Mesothelial cell of epicardium (in vitro differentiated cells): ENCODE results near the gene DLGAP1. TPM values are rescaled to one million over a fixed set of nuclear protein-coding genes. Genes with fewer than 3 reads are reported as not detected.

Experiments used
- DNase-seq, 2 experiments: peaks; one replicate each; pipeline ENCODE4 v3.0.0; 2021; ENCODE audit warnings: low spot score in 2 of 2; ENCODE audit not compliant: unreplicated experiment in 2 of 2
- H3K27ac Mint-ChIP-seq: 2 replicates; pipeline ENCODE4 v1.8.0; 2021; ENCODE audit warnings: mixed read lengths
- H3K27me3 Mint-ChIP-seq: 2 replicates; pipeline ENCODE4 v1.8.0; 2021; ENCODE audit warnings: low read depth, mixed read lengths
- H3K36me3 Mint-ChIP-seq: 2 replicates; pipeline ENCODE4 v1.8.0; 2021; ENCODE audit warnings: mixed read lengths
- H3K4me1 Mint-ChIP-seq: 2 replicates; pipeline ENCODE4 v1.8.0; 2021; ENCODE audit warnings: mixed read lengths
- H3K4me3 Mint-ChIP-seq: 2 replicates; pipeline ENCODE4 v1.8.0; 2021; ENCODE audit warnings: mild to moderate bottlenecking, moderate library complexity, mixed read lengths
- H3K9me3 Mint-ChIP-seq: 2 replicates; pipeline ENCODE4 v1.8.0; 2021; ENCODE audit warnings: mixed read lengths
- total RNA-seq: library from RNA; stranded (reverse); gene quantifications from 3 replicates; pipeline ENCODE4 v1.2.1, GENCODE V29; 2021
- TF ChIP-seq, protein P1 (sequence below): fragments of 200-600 bp; sonication (generic); IDR thresholded peaks from one replicate; pipeline ENCODE4 v1.5.0; 2021; ENCODE audit warnings: antibody characterized with exemption; ENCODE audit not compliant: unreplicated experiment

The DLGAP1 gene
- total RNA-seq, 1 donor from 2014 or later = 4.6 TPM

DNA sequence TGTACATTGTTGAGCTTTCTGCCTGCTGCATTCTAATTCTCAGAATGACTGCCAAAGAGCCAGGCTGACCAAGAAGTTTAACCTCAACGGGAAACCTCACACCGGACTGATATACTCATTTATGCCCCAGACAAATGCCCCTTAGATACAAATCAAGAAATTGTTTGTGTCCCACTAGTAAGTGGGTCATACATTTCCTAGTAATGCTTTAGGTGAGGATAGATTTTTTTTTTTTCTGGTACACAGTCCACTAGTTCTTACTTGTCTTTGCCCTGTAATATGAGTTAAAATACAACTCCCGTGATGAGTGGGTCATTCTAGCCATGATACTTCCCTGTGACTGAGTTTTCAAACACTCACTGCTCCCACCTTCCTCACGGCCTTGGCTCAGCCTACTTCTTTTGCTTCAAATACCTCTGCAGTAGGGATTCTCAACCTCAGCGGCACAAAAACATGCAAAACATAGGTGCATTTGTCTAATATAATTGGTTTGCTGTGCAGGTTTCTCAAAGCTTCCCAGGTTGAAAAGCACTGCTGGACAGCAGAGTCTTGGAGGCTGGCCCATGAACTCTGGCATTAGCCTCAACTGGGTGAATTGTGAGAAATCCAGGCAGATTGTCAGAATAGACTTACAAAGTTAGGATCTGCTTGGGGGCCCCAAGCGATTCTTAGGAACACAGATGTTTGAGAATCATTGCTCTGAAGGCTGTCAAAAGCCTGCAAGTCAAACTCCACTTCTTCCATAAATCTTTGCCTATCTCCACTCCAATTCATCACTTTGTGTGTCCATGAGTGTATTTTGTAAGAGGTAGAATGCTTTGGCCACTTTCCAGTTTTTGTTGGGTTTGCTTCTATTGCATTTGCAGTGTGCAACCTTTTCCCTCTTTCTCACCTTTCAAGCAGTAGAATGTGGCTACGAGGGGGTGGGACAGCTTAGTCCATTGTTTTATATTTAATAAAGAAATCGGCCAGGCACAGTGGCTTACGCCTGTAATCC is 969.7 kb downstream of the DLGAP1 start:
- DNase-seq = no peak
- peak overlapping the region; percentile 50 for H3K27ac Mint-ChIP-seq
- H3K4me3 Mint-ChIP-seq = no peak overlapping the region
- no peaks in the 10 kb centered on the region for H3K27me3 Mint-ChIP-seq
- peaks cover 19% of the 10 kb centered on the region for H3K4me1 Mint-ChIP-seq
- no peaks in the 10 kb centered on the region for H3K36me3 Mint-ChIP-seq
- H3K9me3 Mint-ChIP-seq = no peaks in the 10 kb centered on the region
- TF ChIP-seq, protein P1, sequence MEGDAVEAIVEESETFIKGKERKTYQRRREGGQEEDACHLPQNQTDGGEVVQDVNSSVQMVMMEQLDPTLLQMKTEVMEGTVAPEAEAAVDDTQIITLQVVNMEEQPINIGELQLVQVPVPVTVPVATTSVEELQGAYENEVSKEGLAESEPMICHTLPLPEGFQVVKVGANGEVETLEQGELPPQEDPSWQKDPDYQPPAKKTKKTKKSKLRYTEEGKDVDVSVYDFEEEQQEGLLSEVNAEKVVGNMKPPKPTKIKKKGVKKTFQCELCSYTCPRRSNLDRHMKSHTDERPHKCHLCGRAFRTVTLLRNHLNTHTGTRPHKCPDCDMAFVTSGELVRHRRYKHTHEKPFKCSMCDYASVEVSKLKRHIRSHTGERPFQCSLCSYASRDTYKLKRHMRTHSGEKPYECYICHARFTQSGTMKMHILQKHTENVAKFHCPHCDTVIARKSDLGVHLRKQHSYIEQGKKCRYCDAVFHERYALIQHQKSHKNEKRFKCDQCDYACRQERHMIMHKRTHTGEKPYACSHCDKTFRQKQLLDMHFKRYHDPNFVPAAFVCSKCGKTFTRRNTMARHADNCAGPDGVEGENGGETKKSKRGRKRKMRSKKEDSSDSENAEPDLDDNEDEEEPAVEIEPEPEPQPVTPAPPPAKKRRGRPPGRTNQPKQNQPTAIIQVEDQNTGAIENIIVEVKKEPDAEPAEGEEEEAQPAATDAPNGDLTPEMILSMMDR = no peak

GRCh38 chr18:3482258-3482657 is 972.8 kb downstream of the DLGAP1 start:
- Mint-ChIP-seq H3K27me3 (no peaks in the 10 kb centered on the region), H3K9me3 (no peaks in the 10 kb centered on the region), H3K36me3 (no peaks in the 10 kb centered on the region), H3K4me1 (peaks cover 19% of the 10 kb centered on the region), H3K4me3 (no peak overlapping the region), H3K27ac (no peak overlapping the region)
- no peak for DNase-seq
- TF ChIP-seq, protein P1 = no peak

- no peak for DNase-seq
- no peak overlapping the region for H3K27ac Mint-ChIP-seq
Observed at GRCh38 chr18:3481696-3482210, 973.4 kb downstream of the DLGAP1 start.

DNA sequence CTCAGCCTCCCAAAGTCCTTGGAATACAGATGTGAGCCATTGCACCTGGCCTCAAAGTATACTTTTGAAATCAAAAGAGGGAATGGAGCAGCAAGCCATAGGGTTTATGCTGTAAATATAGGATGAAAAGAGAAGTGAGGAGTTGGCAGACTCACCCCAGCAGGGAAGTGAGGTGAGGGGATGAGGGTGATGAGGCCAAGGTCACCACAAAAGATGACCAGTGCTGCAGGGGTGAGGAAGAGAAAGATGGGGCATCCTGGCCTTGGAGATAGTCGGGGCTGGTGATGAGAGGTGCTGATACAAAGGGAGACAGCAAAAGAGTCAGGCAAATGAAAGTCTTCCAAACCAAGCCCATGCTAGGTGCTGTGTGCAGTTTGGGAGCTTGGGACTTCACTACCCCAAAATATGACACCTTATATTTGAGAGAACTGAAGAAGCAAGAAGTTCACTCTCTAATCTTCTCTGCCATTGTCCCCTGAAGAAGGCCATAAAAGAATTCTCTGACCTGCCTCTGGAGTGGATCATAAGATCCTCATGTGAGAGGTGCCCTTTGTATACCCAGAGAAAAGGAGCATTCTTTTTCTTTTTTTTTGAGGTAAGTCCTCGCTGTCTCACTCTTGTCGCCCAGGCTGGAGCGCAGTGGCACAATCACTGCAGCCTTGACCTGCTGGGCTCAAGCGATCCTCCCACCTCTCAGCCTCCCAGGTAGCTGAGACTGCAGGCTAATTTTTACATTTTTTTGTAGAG is 974.1 kb downstream of the DLGAP1 start:
- Mint-ChIP-seq H3K4me1 (peaks cover 10% of the 10 kb centered on the region), H3K36me3 (no peaks in the 10 kb centered on the region), H3K9me3 (no peaks in the 10 kb centered on the region), H3K4me3 (no peak overlapping the region), H3K27ac (no peak overlapping the region), H3K27me3 (no peaks in the 10 kb centered on the region)
- no peak for DNase-seq
- TF ChIP-seq, protein P1 = no peak

More at GRCh38 chr18:3481696-3482210, 973.4 kb downstream of the DLGAP1 start:
- peaks cover 16% of the 10 kb centered on the region for H3K4me1 Mint-ChIP-seq
- H3K36me3 Mint-ChIP-seq = no peaks in the 10 kb centered on the region
- H3K4me3 Mint-ChIP-seq = no peak overlapping the region
- no peaks in the 10 kb centered on the region for H3K27me3 Mint-ChIP-seq
- no peaks in the 10 kb centered on the region for H3K9me3 Mint-ChIP-seq
- TF ChIP-seq, protein P1 = peak; percentile 41

DNA sequence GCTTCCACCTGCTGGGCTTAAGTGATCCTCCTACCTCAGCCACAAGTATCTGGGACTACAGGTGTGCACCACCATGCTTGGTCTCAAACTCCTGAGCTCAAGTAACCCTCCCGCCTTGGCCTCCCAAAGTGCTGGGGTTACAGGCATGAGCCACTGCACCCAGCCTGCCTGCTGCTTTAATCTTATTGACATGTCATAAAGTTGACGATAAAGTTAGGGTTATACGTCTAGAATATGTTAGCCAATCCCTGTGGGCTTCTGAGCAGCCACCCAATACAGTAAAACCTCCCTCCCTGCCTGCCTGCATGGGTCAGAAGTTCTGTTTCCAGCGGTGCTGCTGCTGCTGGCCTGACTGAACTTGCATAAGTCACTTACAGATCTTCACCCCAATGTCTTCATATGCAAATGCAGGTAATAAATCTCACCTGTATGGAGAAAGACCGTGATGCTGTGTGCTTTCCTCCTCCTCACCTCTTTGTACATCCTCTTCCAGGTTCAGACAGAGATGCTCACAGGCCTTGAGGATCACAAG is 975.1 kb downstream of the DLGAP1 start:
- Mint-ChIP-seq H3K27me3 (no peaks in the 10 kb centered on the region), H3K4me1 (peaks cover under 1% of the 10 kb centered on the region), H3K27ac (no peak overlapping the region), H3K9me3 (peaks cover 2% of the 10 kb centered on the region), H3K4me3 (no peak overlapping the region), H3K36me3 (peaks cover 2% of the 10 kb centered on the region)
- TF ChIP-seq, protein P1 = no peak
- no peak for DNase-seq
